OCI-LY3 (cell line): ENCODE measurements around the gene NFX1.

Experiments
- H2AFZ ChIP-seq: fragments of 200-600, 300-600 bp; shearing (Covaris generic); 2 replicates; pipeline ENCODE4 v1.6.0; 2014; ENCODE audit warnings: antibody characterized with exemption, low read depth, low read length
- H3K27ac ChIP-seq: fragments of 200-600, 300-600 bp; sonication (generic); 2 replicates; pipeline ENCODE4 v1.5.1; 2014; ENCODE audit warnings: mild to moderate bottlenecking, low read length, moderate library complexity, mixed read lengths
- H3K27me3 ChIP-seq: fragments of 200-600, 300-600 bp; sonication (generic); 2 replicates; pipeline ENCODE4 v1.6.1; 2014; ENCODE audit warnings: low read depth, low read length, mixed read lengths
- H3K36me3 ChIP-seq: fragments of 200-600, 300-600 bp; sonication (generic); replicated peaks from 2 replicates; pipeline ENCODE3; 2014; ENCODE audit warnings: low read depth, low read length, mixed read lengths
- H3K4me1 ChIP-seq: fragments of 300-600, 200-600 bp; sonication (generic); 2 replicates; pipeline ENCODE4 v1.6.1; 2014; ENCODE audit warnings: low read length, mixed read lengths
- H3K4me2 ChIP-seq: fragments of 200-600, 300-600 bp; sonication (generic); 2 replicates; pipeline ENCODE4 v1.6.1; 2014; ENCODE audit warnings: low read length, mixed read lengths
- H3K4me3 ChIP-seq: fragments of 300-600, 200-600 bp; sonication (generic); 2 replicates; pipeline ENCODE4 v1.5.1; 2014; ENCODE audit warnings: antibody characterized with exemption, mild to moderate bottlenecking, low read length, moderate library complexity
- H3K79me2 ChIP-seq: fragments of 300-600, 200-600 bp; shearing (Covaris generic); 2 replicates; pipeline ENCODE4 v1.6.1; 2014; ENCODE audit warnings: mild to moderate bottlenecking, low read length, mixed read lengths
- H3K9ac ChIP-seq: fragments of 300-600, 200-600 bp; shearing (Covaris generic); 2 replicates; pipeline ENCODE4 v1.6.0; 2014; ENCODE audit warnings: mild to moderate bottlenecking, low read length, moderate library complexity
- H3K9me3 ChIP-seq: fragments of 200-600, 300-600 bp; shearing (Covaris generic); 2 replicates; pipeline ENCODE4 v1.6.1; 2014; ENCODE audit warnings: low read length, mixed read lengths; ENCODE audit not compliant: insufficient read depth
- H4K20me1 ChIP-seq: fragments of 200-600, 300-600 bp; sonication (generic); 2 replicates; pipeline ENCODE4 v1.6.1; 2016; ENCODE audit warnings: low read length, mixed read lengths; ENCODE audit not compliant: insufficient read depth
- CTCF ChIP-seq: fragments of 200-600, 300-600 bp; sonication (generic); IDR thresholded peaks from 2 replicates; pipeline ENCODE4 v1.5.1; 2014; ENCODE audit warnings: antibody characterized with exemption, low read length, low read depth
- EZH2phosphoT487 ChIP-seq: fragments of 200-600 bp; shearing (Covaris generic); IDR thresholded peaks from 2 replicates; pipeline ENCODE4 v1.6.1; 2018; ENCODE audit warnings: antibody characterized with exemption, mixed run types, low read depth

Gene NFX1

GRCh38 chr9:33287087-33287490 is 3.2 kb upstream of the NFX1 start:
- TF ChIP-seq CTCF: peak; percentile 83
- TF ChIP-seq EZH2phosphoT487: no peak
- Histone ChIP-seq H3K4me2 (no peak overlapping the region), H3K27ac (peak overlapping the region; percentile 28; the same call in 1 of the 2 replicates), H3K9ac (no peak overlapping the region), H3K9me3 (no peaks in the 10 kb centered on the region), H3K4me1 (peaks cover 26% of the 10 kb centered on the region), H3K36me3 (peaks cover 23% of the 10 kb centered on the region), H2AFZ (no peak overlapping the region), H3K4me3 (no peak overlapping the region), H3K27me3 (no peaks in the 10 kb centered on the region), H4K20me1 (no peaks in the 10 kb centered on the region), H3K79me2 (peaks cover 22% of the 10 kb centered on the region)

GRCh38 chr9:33288235-33288634 is 2.1 kb upstream of the NFX1 start:
- Histone ChIP-seq H3K36me3 (peaks cover 24% of the 10 kb centered on the region), H4K20me1 (0 out of 2 replicates have a peak, but pooled peaks cover 3% of the 10 kb centered on the region), H3K79me2 (peaks cover 34% of the 10 kb centered on the region), H3K4me3 (no peak overlapping the region), H3K27me3 (no peaks in the 10 kb centered on the region), H2AFZ (no peak overlapping the region), H3K4me2 (no peak overlapping the region), H3K9me3 (no peaks in the 10 kb centered on the region), H3K9ac (no peak overlapping the region), H3K4me1 (peaks cover 35% of the 10 kb centered on the region), H3K27ac (no peak overlapping the region)
- TF ChIP-seq EZH2phosphoT487 (no peak), CTCF (no peak)

- 0 out of 2 replicates have a peak, but pooled peaks cover 3% of the 10 kb centered on the region for H4K20me1 ChIP-seq
- peak overlapping the region; percentile 83 for H3K27ac ChIP-seq
- no peaks in the 10 kb centered on the region for H3K9me3 ChIP-seq
- no peak for TF ChIP-seq CTCF
- TF ChIP-seq EZH2phosphoT487: no peak
- peaks cover 42% of the 10 kb centered on the region for H3K4me1 ChIP-seq
- no peaks in the 10 kb centered on the region for H3K27me3 ChIP-seq
- peak overlapping the region; percentile 89 for H3K4me3 ChIP-seq
- peak overlapping the region; percentile 80 for H3K4me2 ChIP-seq
- H3K9ac ChIP-seq: peak overlapping the region; percentile 93
- peaks cover 41% of the 10 kb centered on the region for H3K79me2 ChIP-seq
- H3K36me3 ChIP-seq: peaks cover 27% of the 10 kb centered on the region
- no peak overlapping the region for H2AFZ ChIP-seq
These were observed 1.4 kb upstream of the NFX1 start for GRCh38 chr9:33288828-33289483.

GRCh38 chr9:33289496-33289895 is 820 bp upstream of the NFX1 start:
- Histone ChIP-seq H3K9me3 (no peaks in the 10 kb centered on the region), H3K27ac (peak overlapping the region; percentile 83), H3K4me3 (peak overlapping the region; percentile 89), H3K79me2 (peaks cover 46% of the 10 kb centered on the region), H4K20me1 (0 out of 2 replicates have a peak, but pooled peaks cover 3% of the 10 kb centered on the region), H3K27me3 (no peaks in the 10 kb centered on the region), H3K4me1 (peaks cover 47% of the 10 kb centered on the region), H3K9ac (peak overlapping the region; percentile 93), H3K4me2 (peak overlapping the region; percentile 80), H2AFZ (no peak overlapping the region), H3K36me3 (peaks cover 30% of the 10 kb centered on the region)
- no peak for TF ChIP-seq CTCF
- no peak for TF ChIP-seq EZH2phosphoT487
